Cardiac ventricle fibroblast (primary cell): ENCODE measurements around the gene TBCD. TPM values are rescaled to one million over a fixed set of nuclear protein-coding genes. Genes with fewer than 3 reads are reported as not detected.

Source experiments
- total RNA-seq: library from RNA; depleted of rRNA; stranded (reverse); fragments of >200 nt; gene quantifications from 2 replicates; pipeline ENCODE4 v1.2.3, GENCODE V29; 2015

Gene TBCD
- 34.0 and 41.5 TPM in 2 replicates for total RNA-seq

GRCh38 chr17:82751571-82752370, at the start of gene TBCD:
TSS of gene TBCD (plus strand) at chr17:82752065. CDS start at chr17:82752194, 129 bp downstream.

GRCh38 chr17:82716203-82717010, 35.5 kb upstream of the TBCD start, which contains the start of gene FN3KRP:
TSS of gene FN3KRP (plus strand) at chr17:82716706. CDS start at chr17:82716756, 50 bp downstream.

GRCh38 chr17:82734987-82735866, 16.6 kb upstream of the TBCD start, which contains the start of gene FN3K:
TSS of gene FN3K (plus strand) at chr17:82735615. CDS start at chr17:82735637, 22 bp downstream.

GRCh38 chr17:82839617-82840292, 87.9 kb downstream of the TBCD start, which contains the start of gene ZNF750:
TSS of gene ZNF750 (minus strand) at chr17:82840022. CDS start at chr17:82832454, 7,568 bp downstream.

Other genes starting within 250 kb of the TBCD start
- gene FOXK2, start 232.3 kb upstream of the TBCD start, total RNA-seq: 23.2 and 24.8 TPM in 2 replicates
- 51.1 and 53.0 TPM in 2 replicates for gene WDR45B, start 103.6 kb upstream of the TBCD start, total RNA-seq
- gene RAB40B, start 53.4 kb upstream of the TBCD start, total RNA-seq: 10.7 and 18.3 TPM in 2 replicates
- gene FN3KRP, start 35.4 kb upstream of the TBCD start, total RNA-seq: 15.8 and 16.0 TPM in 2 replicates
- gene FN3K, start 16.4 kb upstream of the TBCD start, total RNA-seq: 0.68 and 5.1 TPM in 2 replicates
- gene ZNF750, start 88.0 kb downstream of the TBCD start, total RNA-seq: not detected in 2 replicates